Mesodermal cell (in vitro differentiated cells): ENCODE measurements around the gene TWNK.
A peak's percentile ranks its signal among the peaks of the same experiment; 100 is the strongest.

Experiments
- H3K27ac ChIP-seq: 2 replicates; pipeline ENCODE4 v1.7.0; 2013; ENCODE audit warnings: mild to moderate bottlenecking, low read depth, low read length, moderate library complexity; ENCODE audit not compliant: severe bottlenecking
- H3K36me3 ChIP-seq: 2 replicates; pipeline ENCODE4 v1.7.1; 2013; ENCODE audit warnings: mild to moderate bottlenecking, low read length, moderate library complexity; ENCODE audit not compliant: control insufficient read depth, insufficient read depth
- H3K4me1 ChIP-seq: one replicate; pipeline ENCODE4 v1.7.1; 2013; ENCODE audit warnings: mild to moderate bottlenecking, low read length; ENCODE audit not compliant: insufficient read depth, control insufficient read depth, poor library complexity, severe bottlenecking
- H3K4me3 ChIP-seq: 2 replicates; pipeline ENCODE4 v1.7.0; 2013; ENCODE audit warnings: low read length, control low read depth, mild to moderate bottlenecking; ENCODE audit not compliant: insufficient read depth, poor library complexity, severe bottlenecking; ENCODE audit errors: extremely low read depth
- H3K9me3 ChIP-seq: 2 replicates; pipeline ENCODE4 v1.7.1; 2013; ENCODE audit warnings: mild to moderate bottlenecking, low read length, moderate library complexity; ENCODE audit not compliant: control insufficient read depth
- WGBS, 2 experiments: methylation state at CpG; one replicate each; pipeline ENCODE4 v1.1.5; 2013; ENCODE audit warnings: missing lambda C conversion rate in 2 of 2; ENCODE audit not compliant: insufficient coverage in 2 of 2; 5-methylcytosine and 5-hydroxymethylcytosine counted together

TWNK gene

DNA sequence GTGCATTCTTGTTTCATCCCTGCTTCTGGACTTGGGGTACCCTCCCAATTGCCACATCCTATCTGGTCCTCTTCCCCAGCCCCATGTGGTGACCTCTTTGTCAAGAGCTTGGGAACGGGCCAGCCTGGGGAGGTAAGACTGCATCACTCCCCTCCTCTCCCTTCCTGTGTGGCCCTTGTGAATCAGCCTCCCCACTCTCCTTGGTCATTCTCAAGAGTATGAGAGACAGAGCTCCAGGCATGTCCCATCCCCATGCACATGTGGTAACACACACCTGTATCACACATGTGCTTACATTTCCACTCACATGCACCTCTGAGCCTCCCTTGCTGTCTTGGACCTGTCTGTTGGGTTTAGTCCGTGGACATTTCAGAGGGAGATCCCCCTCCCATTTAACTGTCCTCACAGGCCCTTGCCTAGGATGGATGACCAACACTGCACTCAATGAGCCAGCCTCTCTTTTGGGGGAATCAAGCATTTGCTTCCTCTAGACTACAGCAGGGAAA is 2.6 kb upstream of the TWNK start:
- no peaks in the 10 kb centered on the region for H3K9me3 ChIP-seq
- no peak overlapping the region for H3K27ac ChIP-seq
- WGBS, 2 experiments = 90 to 100% methylated on average over 2 of the region's 2 CpGs
- H3K36me3 ChIP-seq = peaks cover 57% of the 10 kb centered on the region
- H3K4me3 ChIP-seq = no peak overlapping the region
- peaks cover 21% of the 10 kb centered on the region for H3K4me1 ChIP-seq

DNA sequence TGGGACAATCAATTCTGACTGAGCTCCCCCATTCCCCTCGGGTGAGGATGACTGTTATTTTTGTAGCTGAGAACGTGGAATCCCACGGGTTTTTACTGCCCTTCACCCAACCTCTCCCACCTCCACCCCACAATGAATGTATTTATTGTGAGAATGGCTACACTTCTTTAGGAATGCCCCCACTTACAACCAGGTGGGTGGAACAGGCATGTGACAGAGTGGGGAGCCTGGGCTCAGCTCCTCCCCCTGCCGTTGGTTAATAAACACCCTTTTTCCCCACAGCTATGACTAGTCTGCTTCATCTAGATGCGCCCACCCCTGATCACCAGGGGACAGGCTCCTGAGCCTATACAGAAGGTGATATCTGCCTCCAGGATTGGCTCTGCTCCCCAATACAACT is 2.0 kb upstream of the TWNK start:
- Histone ChIP-seq H3K4me3 (no peak overlapping the region), H3K4me1 (peaks cover 21% of the 10 kb centered on the region), H3K9me3 (no peaks in the 10 kb centered on the region), H3K27ac (no peak overlapping the region), H3K36me3 (peaks cover 60% of the 10 kb centered on the region)
- WGBS, 2 experiments = 83 to 97% methylated on average over 1 to 3 of the region's 5 CpGs

DNA sequence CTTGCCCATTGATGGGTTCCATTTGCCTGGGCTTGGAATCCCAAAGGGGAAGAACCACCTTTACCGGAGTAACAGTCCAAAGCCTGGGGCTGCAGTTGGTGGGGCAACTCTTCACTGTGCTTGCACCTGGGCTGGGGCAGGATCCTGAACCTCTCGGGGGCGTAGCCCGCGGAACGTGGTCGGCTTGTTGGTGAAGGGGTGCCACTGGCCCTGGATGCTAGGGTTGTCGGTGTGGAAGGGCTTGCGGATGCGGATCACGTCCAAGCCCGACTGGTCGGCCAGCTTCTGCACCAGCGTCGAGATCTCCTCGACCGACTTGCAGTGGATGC is 756 bp upstream of the TWNK start:
- peaks cover 59% of the 10 kb centered on the region for H3K36me3 ChIP-seq
- H3K4me1 ChIP-seq = peaks cover 21% of the 10 kb centered on the region
- H3K27ac ChIP-seq = no peak overlapping the region
- H3K4me3 ChIP-seq = peak overlapping the region; percentile 98
- 24 to 30% methylated on average over 12 to 17 of the region's 17 CpGs for WGBS, 2 experiments
- no peaks in the 10 kb centered on the region for H3K9me3 ChIP-seq

DNA sequence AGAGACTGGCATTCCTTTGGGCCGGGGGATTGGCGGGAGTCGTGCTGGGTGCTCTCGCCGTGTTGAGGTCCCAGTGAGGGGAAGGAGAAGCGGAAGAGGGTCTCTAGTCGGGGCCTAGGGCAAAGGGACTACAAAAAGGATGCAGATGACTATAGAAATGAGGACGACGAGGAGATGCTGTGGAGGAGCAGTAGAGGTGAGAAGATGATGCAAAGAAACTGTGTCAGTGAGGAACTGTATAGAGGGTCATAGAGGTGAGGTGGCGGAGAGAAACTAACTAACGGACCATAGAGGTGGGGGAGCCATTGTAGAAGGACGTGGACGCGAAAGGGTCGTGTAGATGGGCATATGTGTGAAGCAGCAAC is 324 bp downstream of the TWNK start:
- Histone ChIP-seq H3K9me3 (no peaks in the 10 kb centered on the region), H3K36me3 (peaks cover 55% of the 10 kb centered on the region), H3K4me1 (peaks cover 21% of the 10 kb centered on the region), H3K4me3 (peak overlapping the region; percentile 98), H3K27ac (peak overlapping the region; percentile 30)
- WGBS, 2 experiments = 1 to 3% methylated on average over 15 of the region's 15 CpGs

DNA sequence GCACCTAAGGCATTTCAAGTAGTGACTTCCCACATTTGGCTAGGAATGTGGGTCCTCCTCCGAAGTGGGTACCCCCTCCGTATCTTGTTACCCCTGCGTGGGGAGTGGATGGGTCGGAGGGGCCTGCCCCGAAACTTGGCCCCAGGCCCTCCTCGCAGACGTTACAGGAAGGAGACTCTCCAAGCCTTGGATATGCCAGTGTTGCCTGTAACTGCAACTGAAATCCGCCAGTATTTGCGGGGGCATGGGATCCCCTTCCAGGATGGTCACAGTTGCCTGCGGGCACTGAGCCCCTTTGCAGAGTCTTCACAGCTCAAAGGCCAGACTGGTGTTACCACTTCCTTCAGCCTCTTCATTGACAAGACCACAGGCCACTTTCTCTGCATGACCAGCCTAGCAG is 823 bp downstream of the TWNK start:
- Histone ChIP-seq H3K27ac (no peak overlapping the region), H3K36me3 (peaks cover 55% of the 10 kb centered on the region), H3K4me1 (peaks cover 21% of the 10 kb centered on the region), H3K4me3 (peak overlapping the region; percentile 98), H3K9me3 (no peaks in the 10 kb centered on the region)
- WGBS, 2 experiments = 69 to 81% methylated on average over 9 to 10 of the region's 10 CpGs

DNA sequence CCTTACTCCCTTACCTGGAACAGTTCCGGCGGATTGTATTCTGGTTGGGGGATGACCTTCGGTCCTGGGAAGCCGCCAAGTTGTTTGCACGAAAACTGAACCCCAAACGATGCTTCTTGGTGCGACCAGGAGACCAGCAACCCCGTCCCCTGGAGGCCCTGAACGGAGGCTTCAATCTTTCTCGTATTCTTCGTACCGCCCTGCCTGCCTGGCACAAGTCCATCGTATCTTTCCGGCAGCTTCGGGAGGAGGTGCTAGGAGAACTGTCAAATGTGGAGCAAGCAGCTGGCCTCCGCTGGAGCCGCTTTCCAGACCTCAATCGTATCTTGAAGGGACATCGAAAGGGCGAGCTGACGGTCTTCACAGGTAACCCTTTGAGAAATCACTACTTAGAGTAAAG is 1.7 kb downstream of the TWNK start:
- Histone ChIP-seq H3K36me3 (peaks cover 62% of the 10 kb centered on the region), H3K9me3 (no peaks in the 10 kb centered on the region)
- 95% methylated on average over 17 to 21 of the region's 21 CpGs for WGBS, 2 experiments

DNA sequence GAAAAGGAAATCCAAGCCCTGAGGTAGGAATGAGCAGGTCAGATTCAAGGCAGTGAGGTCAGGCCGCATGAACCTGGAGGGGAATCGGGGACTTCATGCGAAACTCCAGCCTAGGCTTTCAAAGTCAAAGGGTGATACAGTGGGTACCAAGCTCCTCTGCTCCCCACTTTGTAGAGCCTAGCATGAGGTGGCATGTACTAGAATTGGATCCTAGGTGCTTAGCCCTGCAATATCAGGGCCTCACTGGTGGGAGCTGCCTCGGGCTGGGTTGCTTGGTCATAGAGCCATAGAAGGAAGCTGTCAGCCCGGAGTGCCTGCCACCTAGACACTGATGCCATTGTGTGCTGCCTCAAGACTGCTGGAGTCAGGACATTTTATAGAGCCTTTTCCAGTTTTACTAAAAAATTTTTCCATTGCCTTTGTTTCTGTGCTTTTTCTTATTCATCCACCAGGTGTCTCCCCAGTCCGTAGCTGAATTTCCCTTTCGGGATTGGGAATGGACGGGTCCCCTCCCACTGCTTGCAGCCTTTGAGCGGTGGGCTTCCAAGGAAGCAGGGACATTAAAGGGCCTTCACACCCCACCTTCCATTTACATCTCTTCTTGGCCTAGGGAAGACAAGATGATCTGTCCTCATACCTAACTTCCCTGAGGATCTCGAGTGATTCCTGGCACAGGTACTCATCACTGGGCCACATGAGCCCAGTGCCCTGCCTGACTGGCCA is 6.8 kb downstream of the TWNK start:
- Histone ChIP-seq H3K36me3 (peaks cover 39% of the 10 kb centered on the region), H3K9me3 (no peaks in the 10 kb centered on the region), H3K4me1 (peaks cover 24% of the 10 kb centered on the region), H3K27ac (no peak overlapping the region), H3K4me3 (no peak overlapping the region)
- 70 to 76% methylated on average over 8 to 10 of the region's 10 CpGs for WGBS, 2 experiments

More for the DNA sequence above, 1.7 kb downstream of the TWNK start:
- Histone ChIP-seq H3K4me3 (no peak overlapping the region), H3K4me1 (peaks cover 21% of the 10 kb centered on the region), H3K27ac (no peak overlapping the region)

DNA sequence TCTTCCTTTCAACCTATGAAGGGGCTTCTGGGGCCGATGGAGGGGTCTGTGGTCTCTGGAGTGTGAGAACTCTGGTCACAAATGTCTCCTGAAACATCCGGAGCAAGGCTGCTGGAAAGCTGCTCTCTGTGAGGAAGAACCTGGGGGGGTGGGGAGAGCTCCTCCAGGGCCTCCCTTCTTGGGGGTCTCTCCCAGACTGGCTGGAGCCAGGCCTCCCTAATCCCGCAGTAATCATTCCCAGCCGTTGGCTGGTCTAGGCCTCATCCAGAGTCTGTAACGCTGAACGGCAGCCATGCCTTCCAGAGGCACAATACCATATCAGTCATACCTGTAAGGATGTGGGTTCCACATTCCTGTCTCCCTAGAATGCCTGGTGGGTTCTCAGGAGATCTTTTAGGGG is 7.8 kb downstream of the TWNK start:
- H3K27ac ChIP-seq = peak overlapping the region; percentile 67

DNA sequence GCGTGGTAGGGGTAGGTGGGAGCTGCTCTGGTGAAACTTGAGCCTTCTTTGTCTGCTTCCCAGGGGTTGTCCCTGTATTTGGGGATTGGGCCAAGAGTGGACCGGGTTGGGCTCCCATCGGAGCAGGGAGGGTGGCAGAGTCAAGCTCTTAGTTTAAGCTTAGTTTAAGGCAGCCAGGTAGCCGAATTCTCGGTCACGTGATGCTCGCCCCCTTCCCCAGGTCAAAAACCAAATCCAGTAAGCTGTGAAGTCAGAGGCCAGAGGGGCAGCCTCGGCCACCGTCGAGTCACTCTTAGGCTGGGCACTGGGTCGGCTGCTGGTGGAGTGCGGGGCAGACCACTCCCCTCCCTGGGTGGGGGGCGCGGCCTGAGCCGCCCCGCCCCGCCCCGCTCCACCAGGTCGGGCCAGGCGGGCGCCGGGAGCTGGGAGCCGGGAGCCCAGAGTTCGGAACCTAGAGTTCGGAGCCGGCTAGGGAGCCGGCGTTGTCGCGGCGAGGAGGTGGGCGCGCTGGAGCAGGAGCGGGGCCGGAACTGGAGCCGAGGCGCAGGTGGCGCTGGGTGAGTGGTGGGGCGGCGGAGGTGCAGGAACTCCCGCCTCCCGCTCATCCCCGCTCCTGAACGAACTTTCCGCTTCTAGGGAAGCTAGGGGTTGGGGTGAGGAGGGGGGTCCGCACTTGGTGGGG is 9.5 kb downstream of the TWNK start:
- WGBS, 2 experiments = 8 to 9% methylated on average over 18 to 25 of the region's 46 CpGs
- H3K36me3 ChIP-seq = peaks cover 15% of the 10 kb centered on the region
- peaks cover 32% of the 10 kb centered on the region for H3K4me1 ChIP-seq
- H3K4me3 ChIP-seq = peak overlapping the region; percentile 80
- H3K27ac ChIP-seq = peak overlapping the region; percentile 96
- H3K9me3 ChIP-seq = no peaks in the 10 kb centered on the region

More for the DNA sequence above, 7.8 kb downstream of the TWNK start:
- H3K4me1 ChIP-seq = peaks cover 20% of the 10 kb centered on the region
- H3K4me3 ChIP-seq = no peak overlapping the region
- H3K9me3 ChIP-seq = no peaks in the 10 kb centered on the region
- H3K36me3 ChIP-seq = peaks cover 28% of the 10 kb centered on the region
- WGBS, 2 experiments = 80 to 86% methylated on average over 4 of the region's 6 CpGs

DNA sequence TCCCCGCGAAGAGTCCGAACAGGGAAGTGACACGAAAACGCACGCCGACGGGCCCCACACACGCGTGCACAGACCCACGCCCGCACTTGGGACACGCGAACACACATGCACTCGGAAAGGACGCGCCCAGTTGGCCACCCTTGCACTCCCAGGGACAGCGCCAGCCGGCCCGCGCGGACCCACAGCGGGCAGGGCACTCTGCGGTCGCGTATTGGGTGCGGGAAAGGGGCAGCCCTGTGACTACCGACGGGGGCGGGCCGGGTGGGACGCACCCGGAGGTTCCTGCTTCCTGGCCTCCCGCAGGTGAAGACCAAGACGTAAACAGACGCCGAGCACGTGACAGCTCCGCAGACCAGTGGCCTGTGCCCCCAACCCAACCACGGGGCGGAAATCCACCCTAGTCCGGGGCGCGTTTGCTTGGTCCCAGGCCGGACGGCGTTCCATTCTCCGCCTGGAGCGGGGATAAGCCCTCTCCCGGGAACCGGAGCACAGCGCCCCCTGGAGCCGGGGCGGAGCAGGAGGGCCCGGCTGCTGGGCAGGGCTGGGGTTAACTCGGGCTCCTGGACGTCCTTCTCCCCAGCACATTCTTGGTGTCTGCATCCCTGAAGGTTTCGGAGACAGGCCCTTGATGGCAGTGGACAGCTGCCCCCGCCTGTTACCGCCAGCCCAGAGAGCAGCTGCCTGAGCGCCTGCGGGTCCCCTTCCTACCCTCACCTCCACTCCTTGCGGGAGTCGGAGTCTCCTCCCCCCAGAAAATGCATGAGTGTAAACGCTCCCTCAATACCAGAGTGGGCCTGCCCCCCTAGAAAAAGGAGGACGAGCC is 10.2 kb downstream of the TWNK start:
- peak overlapping the region; percentile 80 for H3K4me3 ChIP-seq
- peaks cover 16% of the 10 kb centered on the region for H3K36me3 ChIP-seq
- WGBS, 2 experiments = 0% methylated on average over 57 to 59 of the region's 66 CpGs
- peaks cover 36% of the 10 kb centered on the region for H3K4me1 ChIP-seq
- no peaks in the 10 kb centered on the region for H3K9me3 ChIP-seq
- peak overlapping the region; percentile 96 for H3K27ac ChIP-seq
